Measurements from ENCODE around the gene ELF3.
A peak's percentile ranks its signal among the peaks of the same experiment; 100 is the strongest.
"Not testable (repeated sequence)": the region's sequence is repeated elsewhere in the genome, so short reads cannot be mapped to it uniquely, and the experiment has no call there.

Gene ELF3

DNA sequence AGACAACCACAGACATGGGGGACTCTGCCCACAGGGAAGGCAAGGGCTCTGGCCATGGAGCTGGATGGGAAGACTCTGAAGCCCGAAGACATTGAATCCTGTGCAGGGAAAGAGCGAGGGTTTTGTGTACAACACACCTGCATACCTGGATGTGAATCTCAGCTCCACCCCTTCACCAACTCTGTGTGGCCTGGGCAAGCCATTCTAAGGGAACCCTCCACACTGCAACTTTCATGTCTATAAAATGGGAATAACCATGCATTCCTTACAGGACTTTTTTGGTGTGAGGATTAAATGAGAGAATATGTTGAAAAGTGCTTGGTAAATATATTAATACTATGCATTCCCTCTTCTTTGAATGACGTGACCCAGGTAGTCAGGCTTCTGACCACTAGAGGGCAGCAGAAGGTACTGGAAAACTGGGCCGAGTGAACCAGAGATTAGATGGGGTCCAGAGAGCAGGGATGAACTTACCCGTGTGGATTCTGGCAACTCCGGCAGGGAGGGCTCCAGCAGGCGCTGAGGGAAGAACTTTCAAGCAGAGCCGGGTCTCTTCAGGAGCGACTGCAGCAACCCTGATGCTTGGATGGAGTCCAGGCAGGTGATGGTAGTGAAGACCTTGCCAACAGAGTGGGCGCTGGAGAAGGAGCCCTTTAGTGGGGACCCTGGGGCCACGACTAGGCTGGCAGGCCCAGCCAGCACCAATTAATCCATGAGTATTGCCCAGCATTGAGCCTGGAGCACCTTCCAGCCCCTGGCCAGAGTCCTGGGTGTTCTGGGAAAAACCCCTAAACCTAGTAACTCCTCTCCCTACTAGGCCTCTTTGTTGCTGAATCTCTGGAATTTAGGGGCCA, 834 bp upstream of the ELF3 start:
- peak; percentile 74 for DNase-seq

DNA sequence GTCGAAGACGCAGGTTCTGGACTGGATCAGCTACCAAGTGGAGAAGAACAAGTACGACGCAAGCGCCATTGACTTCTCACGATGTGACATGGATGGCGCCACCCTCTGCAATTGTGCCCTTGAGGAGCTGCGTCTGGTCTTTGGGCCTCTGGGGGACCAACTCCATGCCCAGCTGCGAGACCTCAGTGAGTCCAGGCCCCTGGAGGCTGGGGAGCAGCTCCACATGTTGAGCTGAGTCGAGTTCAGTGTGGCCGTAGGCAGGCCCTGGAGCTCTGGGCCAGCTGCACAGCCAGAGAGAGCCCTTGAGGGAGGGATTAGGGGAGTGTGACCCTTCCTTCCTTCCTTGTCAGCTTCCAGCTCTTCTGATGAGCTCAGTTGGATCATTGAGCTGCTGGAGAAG, 1.6 kb downstream of the ELF3 start:
- no peak for DNase-seq

DNA sequence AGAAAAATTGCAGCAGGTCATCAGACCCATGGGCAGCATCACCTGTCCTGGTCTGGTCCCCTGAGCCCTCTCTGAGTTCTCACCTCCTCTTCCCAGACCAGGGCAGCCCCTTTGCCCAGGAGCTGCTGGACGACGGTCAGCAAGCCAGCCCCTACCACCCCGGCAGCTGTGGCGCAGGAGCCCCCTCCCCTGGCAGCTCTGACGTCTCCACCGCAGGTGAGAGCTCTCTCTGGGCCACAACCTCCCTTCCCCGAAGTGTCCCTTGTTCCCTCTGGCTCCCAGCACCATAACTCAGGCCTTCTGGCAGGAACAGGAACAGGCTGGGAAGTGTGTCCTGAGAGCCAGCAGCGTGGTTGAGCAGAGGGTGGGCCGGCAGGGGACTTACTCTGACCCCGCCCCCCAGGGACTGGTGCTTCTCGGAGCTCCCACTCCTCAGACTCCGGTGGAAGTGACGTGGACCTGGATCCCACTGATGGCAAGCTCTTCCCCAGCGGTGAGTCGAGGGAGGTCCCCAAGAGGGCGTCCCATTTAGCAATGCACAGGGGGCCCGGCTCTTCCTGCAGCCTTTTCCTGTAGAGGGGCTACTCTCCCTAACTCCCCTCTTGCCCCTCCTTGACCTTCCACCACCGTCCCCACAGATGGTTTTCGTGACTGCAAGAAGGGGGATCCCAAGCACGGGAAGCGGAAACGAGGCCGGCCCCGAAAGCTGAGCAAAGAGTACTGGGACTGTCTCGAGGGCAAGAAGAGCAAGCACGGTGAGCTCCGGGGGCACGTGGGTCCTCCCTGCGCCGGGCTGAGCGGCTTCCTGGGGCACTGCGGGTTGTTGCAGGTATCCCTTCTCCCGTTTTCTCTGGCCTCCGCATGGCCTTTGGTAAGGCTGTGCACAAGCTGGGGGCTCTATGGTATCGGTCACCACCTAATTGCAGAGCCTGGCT, 2.4 kb downstream of the ELF3 start:
- DNase-seq, result no peak

DNA sequence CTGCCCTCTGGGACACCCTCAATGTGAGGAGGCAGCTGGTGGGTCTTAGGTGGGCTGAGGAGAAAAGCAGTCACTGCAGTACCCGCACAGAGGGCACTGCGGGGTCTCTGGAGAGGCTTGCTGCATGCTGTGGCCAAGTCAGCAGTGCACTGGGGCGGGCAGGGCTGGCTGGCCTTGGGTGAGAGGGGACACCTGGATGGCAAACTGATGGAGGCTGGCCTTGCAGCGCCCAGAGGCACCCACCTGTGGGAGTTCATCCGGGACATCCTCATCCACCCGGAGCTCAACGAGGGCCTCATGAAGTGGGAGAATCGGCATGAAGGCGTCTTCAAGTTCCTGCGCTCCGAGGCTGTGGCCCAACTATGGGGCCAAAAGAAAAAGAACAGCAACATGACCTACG, 3.2 kb downstream of the ELF3 start:
- no peak for DNase-seq

DNA sequence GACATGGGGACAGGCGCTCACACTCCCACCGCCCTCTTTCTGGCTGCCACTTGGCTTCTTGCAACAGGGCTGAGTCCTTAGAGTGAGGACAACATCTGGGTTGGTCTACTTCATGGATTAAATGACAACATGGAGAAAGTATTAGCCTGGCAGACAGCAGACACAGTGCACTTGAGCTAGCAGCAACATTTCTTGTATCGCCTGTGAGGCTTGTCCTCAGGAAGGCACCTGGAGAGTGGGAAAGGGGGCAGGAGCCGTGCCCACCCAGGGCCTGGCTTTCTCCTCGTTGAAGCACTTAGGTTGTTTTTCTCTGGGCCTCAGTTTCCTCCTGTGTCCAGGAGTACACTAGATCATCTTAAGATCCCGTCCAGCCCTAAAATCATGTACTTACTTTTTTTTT, 3.7 kb downstream of the ELF3 start:
- DNase-seq, result no peak

DNA sequence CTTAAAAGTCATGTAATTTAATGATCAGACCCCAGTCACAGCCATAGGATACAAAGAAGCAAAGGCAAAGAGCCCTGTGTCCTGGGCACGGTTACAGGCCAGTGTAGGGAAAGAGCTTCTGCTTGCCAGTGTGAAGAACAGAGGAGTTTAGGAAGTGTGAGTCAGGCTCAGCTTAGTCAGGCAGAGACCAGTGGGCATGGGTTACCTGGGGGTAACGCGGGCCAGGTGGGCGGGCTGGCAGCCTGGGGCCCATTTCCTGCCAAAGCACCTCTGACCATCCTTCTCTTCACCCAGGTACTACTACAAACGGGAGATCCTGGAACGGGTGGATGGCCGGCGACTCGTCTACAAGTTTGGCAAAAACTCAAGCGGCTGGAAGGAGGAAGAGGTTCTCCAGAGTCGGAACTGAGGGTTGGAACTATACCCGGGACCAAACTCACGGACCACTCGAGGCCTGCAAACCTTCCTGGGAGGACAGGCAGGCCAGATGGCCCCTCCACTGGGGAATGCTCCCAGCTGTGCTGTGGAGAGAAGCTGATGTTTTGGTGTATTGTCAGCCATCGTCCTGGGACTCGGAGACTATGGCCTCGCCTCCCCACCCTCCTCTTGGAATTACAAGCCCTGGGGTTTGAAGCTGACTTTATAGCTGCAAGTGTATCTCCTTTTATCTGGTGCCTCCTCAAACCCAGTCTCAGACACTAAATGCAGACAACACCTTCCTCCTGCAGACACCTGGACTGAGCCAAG, 4.7 kb downstream of the ELF3 start:
- no peak for DNase-seq

DNA sequence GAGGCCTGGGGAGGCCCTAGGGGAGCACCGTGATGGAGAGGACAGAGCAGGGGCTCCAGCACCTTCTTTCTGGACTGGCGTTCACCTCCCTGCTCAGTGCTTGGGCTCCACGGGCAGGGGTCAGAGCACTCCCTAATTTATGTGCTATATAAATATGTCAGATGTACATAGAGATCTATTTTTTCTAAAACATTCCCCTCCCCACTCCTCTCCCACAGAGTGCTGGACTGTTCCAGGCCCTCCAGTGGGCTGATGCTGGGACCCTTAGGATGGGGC, 5.2 kb downstream of the ELF3 start:
- no peak for DNase-seq

DNA sequence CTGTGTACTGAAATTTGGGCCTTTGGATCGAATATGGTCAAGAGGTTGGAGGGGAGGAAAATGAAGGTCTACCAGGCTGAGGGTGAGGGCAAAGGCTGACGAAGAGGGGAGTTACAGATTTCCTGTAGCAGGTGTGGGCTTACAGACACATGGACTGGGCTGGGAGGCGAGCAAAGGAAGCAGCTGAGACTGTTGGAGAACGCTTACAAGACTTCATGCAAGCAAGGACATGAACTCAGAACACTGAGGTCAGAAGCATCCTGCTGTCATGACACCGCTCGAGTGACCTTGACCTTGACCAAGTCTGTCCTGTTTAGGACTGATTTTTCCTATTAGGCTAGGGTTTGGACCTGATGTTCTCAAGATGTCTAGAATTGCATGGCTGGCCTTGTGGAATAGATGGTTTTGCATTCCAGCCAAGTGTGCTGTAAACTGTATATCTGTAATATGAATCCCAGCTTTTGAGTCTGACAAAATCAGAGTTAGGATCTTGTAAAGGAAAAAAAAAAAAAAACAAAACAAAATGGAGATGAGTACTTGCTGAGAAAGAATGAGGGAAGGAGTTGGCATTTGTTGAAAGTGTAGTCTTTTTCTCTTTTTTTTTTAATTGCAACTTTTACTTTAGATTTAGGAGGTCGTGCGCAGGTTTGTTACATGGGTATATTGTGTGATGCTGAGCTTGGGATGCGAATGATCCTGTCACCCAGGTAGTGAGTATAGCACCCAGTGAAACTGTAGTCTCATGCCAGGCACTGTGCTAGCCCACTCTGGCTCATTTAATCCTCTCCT, 5.8 kb downstream of the ELF3 start:
- DNase-seq, result no peak

DNA sequence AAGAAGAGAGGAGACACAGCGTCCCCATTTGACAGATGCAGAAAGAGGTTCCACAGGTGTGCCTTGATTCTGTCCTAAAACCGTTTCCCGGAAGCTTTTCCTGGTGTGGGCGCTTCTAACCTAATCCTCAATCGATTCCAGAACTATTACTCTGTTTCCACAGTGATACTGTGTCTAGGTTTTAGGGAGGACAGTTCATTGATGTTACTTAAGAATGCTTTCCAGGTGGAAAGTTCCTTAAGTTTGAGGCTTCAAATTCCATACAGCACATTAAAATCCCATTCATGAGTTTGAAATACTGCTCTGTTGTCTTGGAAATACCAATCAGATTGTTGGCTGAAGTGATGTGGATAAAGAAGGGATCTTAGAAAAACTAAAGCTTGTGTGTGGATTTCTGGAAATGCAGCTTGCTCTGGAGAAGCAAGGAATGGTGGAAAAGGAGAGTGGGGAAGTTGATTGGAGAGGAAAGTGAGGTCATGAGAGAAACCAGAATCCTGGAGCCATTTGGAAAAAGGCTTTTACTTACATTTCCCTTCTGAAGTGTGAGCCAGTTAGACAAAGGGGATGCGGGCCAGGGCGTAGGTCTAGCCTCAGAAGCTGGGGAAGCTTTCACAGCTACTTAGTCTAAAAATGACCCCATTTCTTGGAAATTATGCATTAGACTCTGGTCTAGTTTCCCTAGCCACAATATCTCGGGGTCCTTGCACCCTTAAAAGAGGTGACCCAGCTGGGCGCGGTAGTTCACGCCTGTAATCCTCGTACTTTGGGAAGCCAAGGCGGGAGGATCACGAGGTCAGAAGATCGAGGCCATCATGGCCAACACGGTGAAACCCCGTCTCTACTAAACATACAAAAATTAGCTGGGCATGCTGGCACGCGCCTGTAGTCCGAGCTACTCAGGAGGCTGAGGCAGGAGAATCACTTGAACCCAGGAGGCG, 6.7 kb downstream of the ELF3 start:
- DNase-seq, result no peak

DNA sequence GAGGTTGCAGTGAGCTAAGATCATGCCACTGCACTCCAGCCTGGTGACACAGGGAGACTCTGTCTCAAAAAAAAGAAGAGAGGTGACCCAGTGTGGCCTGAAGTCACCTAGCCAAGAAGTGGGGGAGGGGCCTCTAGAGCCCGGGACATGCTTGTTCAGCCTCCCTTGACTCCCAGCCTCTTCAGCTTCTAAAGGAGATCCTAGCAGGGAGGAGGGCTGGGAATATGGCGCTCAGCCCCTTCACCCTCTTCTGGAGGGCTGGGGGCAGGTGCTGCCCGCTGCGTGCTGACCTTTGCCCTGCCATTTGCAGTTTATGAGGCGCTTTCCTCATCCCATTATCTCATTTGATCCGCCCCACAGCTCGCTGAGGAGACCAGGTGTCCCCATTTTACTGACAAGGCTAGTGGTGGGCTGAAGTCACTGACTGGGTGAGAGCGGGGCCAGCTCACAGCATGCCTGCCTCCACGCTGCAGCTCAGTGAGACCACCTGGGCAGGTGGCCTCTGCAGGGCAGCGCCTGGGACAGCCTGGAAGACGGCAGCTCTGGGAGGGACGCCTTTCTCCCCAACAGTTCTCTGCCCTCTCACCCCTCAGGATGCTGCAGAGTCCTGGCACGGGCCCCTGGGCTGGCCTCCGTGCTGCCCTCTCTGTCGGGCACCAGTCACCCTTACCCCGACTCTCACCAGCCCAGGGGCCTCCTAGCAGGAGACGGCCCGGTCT, 7.5 kb downstream of the ELF3 start:
- DNase-seq, result no peak

DNA sequence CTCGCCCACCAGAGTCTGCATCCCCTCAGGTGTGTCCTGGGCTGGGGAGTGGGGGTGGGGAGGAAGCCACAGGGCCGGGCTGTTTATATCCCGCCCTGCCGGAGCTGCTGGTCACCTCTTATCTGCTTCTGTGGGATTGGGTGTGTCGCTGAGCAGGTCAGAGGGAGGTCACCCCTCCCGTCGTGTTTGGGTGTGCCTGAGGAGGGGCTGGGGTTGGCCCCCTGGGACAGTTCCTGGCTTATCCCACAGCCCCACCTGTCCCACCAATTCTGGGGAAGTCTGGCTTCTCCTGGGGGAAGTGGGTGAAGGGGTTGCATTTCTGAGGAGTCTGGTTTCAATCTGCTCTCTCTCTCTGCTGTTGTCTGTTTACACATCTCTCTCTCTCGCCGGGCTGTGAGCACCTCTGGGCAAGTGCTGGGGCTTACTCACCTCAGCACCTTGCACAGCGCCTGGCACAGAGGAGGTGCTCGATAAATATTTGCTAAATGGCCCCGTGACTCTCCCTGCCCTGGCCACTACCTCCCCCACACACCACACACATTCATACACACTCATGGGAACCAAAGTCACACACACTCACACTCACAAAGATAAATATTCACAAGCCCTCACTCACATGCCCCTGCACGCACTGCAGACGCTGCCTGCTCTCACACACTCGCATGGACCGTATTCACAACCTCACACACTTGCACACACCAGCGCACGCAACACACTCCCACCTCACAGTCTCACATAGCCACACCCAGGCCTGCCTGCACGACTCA, 8.3 kb downstream of the ELF3 start:
- no peak for DNase-seq

DNA sequence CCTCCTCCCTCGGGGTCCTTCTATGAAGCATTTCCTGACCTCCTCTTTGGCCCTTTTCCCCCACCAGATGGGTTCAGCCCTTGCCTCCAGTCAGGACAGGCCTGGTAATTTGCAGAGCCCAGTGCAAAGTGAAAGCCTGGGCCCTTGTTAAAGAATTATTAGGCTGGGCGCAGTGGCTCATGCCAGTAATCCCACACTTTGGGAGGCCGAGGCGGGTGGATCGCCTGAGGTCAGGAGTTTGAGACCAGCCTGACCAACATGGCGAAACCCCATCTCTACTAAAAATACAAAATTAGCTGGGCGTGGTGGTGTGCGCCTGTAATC, 8.8 kb downstream of the ELF3 start:
- DNase-seq, result not testable (repeated sequence)

DNA sequence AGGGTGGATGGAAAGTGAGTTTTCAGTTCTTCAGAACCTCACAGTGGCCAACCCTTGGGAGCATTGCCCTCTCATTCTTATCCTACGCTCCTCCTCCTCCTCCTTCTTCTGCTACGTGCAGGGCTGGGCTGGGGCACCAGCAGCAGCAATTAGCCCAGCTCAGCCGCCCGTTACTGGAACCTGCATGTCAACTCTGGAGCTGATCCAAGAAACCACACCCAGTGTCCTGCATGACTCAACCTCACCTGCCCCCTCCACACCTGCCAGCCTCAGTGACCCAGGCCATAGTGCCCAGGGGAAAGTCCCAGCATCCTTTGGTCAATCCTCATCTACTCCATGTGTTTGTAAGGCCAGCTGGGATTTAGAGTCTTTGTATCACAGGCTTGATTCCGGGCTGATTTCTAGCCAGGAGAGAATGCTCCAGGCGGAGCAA, 12.6 kb downstream of the ELF3 start:
- DNase-seq, result no peak

DNA sequence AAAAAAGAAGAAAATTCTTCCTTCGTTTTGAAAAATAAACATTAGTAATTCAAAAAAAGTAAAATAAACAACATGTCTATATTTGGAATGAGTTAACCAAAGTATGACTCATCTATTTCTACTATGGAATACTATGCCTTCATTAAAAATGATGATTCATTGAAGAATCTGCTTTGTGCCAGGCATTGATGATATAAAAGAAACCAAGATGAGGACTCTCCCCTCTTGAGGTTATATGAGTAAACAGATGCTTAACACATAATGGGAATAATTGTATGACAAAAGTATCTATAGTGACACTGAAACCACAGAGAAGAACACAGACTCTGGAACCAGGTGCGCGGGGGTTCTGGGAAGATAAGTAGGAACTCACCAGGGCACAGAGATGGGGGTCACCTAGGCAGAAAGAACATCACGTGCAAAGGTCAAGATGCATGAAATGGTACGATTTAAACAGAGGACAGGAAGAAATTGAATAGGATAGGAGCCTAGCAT, 18.8 kb downstream of the ELF3 start:
- no peak for DNase-seq

DNA sequence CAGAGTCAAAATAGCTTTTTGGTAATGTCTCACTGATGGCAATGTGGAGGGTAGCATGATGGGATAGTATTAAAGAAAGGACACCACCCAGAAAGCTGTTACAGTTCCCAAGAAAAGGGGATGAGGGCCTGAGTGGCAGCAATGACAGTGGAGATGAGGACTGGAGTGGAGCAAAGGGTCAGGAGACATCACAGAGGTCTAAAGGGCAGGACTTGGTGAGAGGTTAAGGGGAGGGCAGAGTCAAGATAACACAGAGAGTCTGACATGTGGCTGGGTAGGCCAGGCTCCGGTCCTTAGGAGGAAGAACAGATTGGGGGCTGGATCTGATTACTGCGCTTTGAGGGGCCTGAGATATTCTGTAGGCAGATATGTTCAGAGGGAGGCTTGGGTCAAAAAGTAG, 19.3 kb downstream of the ELF3 start:
- no peak for DNase-seq

DNA sequence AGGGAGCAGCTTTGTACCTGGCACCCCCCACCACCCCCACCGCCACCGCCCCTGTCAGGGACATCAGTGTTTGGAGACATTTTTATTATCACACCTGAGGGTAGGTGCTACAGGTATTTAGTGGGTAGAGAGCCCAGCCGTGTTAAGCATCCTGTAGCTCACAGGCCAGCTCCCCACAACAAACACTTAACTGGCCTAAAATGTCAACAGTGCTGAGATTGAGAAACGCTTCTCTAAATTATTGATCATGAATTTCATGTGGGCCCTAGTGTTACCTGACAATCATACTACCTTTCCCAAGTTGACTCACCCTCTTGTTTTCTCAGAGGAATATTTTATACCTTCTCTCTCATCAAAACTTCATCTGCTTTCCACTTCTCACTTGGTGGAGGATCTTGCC, 21.4 kb downstream of the ELF3 start:
- DNase-seq, result no peak

DNA sequence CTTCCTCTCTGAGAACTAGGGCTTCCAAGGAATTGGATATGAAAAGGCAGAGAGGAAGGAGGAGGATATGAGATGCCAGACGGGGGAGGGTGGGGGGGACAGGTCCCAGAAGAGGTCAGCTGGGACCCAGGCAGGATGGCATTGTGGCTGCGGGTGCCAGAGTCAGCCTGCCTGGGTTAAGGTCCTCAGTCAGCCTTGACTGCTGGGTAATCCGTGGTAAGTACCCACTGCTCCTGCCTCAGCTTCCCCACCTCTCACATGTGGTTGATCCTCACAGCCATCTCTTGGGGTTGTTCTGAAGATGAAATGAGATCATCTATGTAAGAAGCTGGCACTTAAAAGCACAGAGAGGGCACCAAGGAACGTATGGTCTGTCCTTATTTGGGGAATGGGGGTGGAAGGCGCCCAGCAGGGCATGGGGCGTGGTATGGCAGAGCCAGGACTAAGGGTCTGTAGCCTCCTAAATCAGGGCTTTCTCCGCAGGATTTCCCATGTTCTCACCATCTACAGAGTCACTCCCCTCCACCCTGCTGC, 23.8 kb downstream of the ELF3 start:
- DNase-seq, result no peak

DNA sequence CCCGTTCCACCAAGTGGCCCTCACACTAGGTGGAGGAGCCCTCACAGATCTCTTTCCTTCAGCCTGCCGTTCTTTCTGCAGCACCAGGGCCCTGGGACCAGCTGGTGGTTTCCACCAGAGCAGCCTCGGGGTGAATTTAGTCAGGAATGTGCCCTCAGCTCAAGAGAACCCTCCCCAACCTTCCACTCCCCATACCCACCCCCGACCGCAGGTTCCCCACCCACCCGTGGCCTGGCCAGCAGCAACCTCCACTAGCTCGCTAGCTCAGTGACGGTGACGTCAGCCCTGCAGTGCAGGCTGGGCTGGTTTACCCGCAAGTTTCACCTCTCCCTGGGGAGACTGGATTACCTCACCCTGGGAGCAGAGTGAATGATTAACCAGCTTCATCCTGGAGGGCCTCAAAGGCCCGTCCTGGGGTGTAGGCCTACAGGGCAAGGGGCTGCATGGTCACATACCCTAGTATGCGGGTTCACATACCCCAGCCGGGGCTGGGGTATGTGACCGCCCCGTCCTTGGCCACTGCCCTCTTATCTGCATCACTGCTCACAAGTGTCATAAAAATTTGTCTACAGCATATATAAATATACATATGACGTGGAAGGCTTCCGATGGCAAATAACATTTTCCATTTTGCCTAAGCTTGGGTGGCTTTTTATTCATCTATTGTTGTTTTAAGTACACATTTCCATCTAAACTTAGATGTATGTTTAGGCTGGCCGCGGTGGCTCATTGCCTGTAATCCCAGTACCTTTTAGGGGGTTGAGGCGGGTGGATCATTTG, 24.5 kb downstream of the ELF3 start:
- no peak for DNase-seq

All from stimulated activated CD4-positive, alpha-beta T cell treated with anti-CD3 and anti-CD28 coated beads, Interleukin-15, amount 100 ng/mL, for 24 hours (primary cell).